Inflammatory macrophage treated with lipopolysaccharide for 1 hour (primary cell): Measurements from ENCODE around the gene SNX5.

Experiments
- DNase-seq, 2 donors: peaks; one replicate each; pipeline ENCODE4 v3.0.0-alpha.2; 2020 to 2022

SNX5 gene

GRCh38 chr20:17968366-17969277 lies at the start of gene SNX5, which contains the start of gene MGME1:
Gene SNX5, minus strand, starts transcription at chr20:17968794. Its CDS starts 369 bp downstream, at chr20:17968425.
Gene MGME1, plus strand, starts transcription at chr20:17969018. Its CDS starts 842 bp downstream, at chr20:17969860.
- peak; percentile 100 for DNase-seq

GRCh38 chr20:18018100-18018499 lies 49.5 kb upstream of the SNX5 start:
- no peak for DNase-seq

- DNase-seq, result no peak
These were observed 48.2 kb upstream of the SNX5 start for GRCh38 chr20:18016772-18017171.

- no peak for DNase-seq
These were observed 45.8 kb upstream of the SNX5 start for GRCh38 chr20:18014411-18014810.

- DNase-seq, result no peak
These were observed 44.3 kb upstream of the SNX5 start for GRCh38 chr20:18012901-18013300.

GRCh38 chr20:18011951-18012645 lies 43.5 kb upstream of the SNX5 start:
- DNase-seq, result no peak

- DNase-seq, result no peak
These were observed 42.9 kb upstream of the SNX5 start for GRCh38 chr20:18011482-18011881.

- no peak for DNase-seq
These were observed 40.5 kb upstream of the SNX5 start for GRCh38 chr20:18009116-18009515.

GRCh38 chr20:18007534-18008292 lies 39.1 kb upstream of the SNX5 start:
- DNase-seq, result no peak

- peak in 1 of 2 donors; percentile 8 for DNase-seq
These were observed 38.1 kb upstream of the SNX5 start for GRCh38 chr20:18006684-18007083.

- no peak for DNase-seq
These were observed 37.4 kb upstream of the SNX5 start for GRCh38 chr20:18005990-18006364.

- DNase-seq, result no peak
These were observed 36.8 kb upstream of the SNX5 start for GRCh38 chr20:18005170-18005989.

- no peak for DNase-seq
These were observed 35.9 kb upstream of the SNX5 start for GRCh38 chr20:18004384-18005031.

- no peak for DNase-seq
These were observed 35.3 kb upstream of the SNX5 start for GRCh38 chr20:18003897-18004296.

GRCh38 chr20:18001131-18001921 lies 32.7 kb upstream of the SNX5 start:
- peak; percentile 31 to 63 for DNase-seq

GRCh38 chr20:17999566-17999965 lies 31.0 kb upstream of the SNX5 start:
- DNase-seq, result no peak

- no peak for DNase-seq
These were observed 29.9 kb upstream of the SNX5 start for GRCh38 chr20:17998446-17998845.

GRCh38 chr20:17995967-17996819 lies 27.6 kb upstream of the SNX5 start:
- DNase-seq, result peak; percentile 32 to 75

GRCh38 chr20:17993546-17993945 lies 25.0 kb upstream of the SNX5 start:
- no peak for DNase-seq
